DMS 273 (cell line): Measurements from ENCODE around the gene TEKTIP1.
"Not testable (repeated sequence)": the region's sequence is repeated elsewhere in the genome, so short reads cannot be mapped to it uniquely, and the experiment has no call there.

ENCODE experiments used
- DNase-seq: peaks from one replicate; lab custom pipeline; 2025; ENCODE audit not compliant: unreplicated experiment; lab: John Stamatoyannopoulos, UW

The TEKTIP1 gene

GRCh38 chr19:3581792-3582191, 42.8 kb downstream of the TEKTIP1 start:
- not testable (repeated sequence) for DNase-seq

DNA sequence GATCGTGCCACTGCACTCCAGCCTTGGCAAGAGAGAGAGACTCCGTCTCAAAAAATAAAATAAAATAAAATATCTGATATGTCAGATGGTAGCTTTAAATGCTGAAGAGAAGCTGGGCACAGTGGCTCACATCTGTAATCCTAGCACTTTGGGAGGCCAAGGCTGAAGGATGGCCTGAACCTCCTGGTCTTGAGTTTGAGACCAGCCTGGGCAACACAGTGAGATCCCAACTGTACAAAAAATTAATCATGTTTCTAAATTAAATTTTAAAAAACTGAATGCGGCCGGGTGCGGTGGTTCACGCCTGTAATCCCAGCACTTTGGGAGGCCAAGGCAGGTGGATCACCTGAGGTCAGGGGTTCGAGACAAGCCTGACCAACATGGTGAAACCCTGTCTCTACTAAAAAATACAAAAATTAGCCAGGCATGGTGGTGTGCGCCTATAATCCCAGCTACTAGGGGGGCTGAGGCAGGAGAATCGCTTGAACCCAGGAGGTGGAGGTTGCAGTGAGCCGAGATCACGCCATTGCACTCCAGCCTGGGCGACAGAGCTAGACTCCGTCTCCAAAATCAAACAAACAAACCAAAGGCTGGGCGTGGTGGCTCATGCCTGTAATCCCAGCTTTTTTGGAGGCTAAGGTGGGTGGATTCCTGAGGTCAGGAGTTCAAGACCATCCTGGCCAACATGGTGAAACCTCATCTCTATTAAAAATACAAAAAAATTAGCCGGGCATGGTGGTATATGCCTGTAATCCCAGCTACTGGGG, 45.2 kb downstream of the TEKTIP1 start:
- not testable (repeated sequence) for DNase-seq

- no peak for DNase-seq
Observed at GRCh38 chr19:3585301-3586126, 46.5 kb downstream of the TEKTIP1 start, which contains the start of gene GIPC3. Gene GIPC3, plus strand, starts transcription at chr19:3585478. Its CDS starts 120 bp downstream, at chr19:3585598.

GRCh38 chr19:3586127-3586626, 47.2 kb downstream of the TEKTIP1 start:
- DNase-seq, result peak; percentile 76

- DNase-seq, result peak; percentile 42
Observed at GRCh38 chr19:3586707-3587346, 47.9 kb downstream of the TEKTIP1 start.

DNA sequence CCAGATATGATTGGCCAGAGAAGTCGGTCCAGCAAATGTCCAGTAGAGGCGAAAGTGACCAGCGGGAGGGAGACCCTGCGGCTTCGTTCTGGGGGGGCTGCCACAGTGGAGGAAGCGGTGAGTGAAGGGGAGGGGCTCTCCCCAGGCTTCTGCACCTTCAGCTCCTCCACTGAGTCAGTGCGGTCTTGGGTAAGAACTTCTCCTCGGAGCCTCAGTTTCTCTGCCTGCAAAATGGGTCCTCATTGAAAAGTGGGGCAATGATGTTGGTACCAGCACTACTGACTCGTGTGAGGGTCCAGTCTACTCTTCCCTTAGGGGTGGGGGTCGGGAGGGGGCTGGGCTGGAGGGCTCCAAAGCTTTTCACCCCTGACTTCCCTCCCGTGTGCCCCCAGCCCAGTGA, 50.5 kb downstream of the TEKTIP1 start:
- DNase-seq, result no peak

GRCh38 chr19:3589949-3590348, 51.0 kb downstream of the TEKTIP1 start:
- DNase-seq, result no peak

GRCh38 chr19:3590991-3591659, 52.2 kb downstream of the TEKTIP1 start:
- DNase-seq, result no peak

GRCh38 chr19:3591876-3592613, 53.1 kb downstream of the TEKTIP1 start:
- DNase-seq, result no peak

DNA sequence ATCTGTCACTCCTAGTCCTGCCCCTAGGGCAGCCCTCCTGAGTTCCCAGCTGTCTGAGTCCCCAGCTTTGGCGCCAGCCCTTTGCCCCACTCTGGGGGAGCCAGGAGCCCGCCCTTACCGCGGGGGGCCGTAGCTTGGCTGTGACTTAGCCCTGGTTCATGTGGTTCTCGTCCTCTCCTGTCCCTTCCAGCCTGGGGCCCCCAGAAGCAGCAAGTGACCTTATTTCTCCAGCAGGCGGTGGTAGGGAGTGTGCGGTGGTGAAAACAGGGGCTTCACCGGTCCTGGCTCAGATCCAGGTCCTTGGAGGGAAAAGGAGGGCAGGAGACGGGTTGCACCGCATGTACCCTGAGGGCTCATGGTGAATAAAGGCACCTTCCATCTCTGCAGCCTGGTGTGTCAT, 54.2 kb downstream of the TEKTIP1 start:
- no peak for DNase-seq
